ENCODE results near the gene CCR4. TPM values are rescaled to one million over a fixed set of nuclear protein-coding genes. Genes with fewer than 3 reads are reported as not detected.

CCR4 gene
- total RNA-seq, 1 experiment from 2014 or later = not detected

DNA sequence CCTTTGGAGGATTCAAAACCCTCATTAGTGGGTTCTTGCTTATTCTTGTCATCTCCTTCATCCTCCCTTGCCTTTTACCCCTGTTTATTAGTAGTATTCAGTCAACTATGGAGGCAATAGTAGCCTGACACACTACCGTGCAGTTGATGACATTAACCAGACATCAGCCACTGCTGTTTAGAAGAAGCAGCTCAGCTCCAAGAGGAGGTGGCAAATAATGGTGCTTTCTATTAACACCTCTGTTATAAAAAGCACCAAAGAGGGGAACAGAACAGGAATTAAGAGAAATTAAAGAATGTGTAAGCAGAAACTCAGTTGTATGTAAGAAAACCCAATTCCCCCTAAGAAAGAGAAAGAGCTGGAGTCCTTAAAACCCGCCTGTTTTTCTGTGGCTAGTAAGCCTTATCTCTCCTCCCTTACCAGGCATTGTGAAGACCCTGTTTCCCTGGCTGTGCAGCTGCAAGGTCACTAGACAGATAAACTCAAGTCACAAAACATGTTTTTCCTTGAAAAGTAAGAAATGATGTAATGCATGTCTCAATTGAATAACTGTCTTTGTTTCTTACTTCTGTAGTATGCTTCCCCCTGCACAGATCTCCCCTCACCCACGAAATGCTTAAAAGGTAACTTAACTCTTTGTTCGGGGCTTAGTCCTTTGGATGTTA lies 21.2 kb downstream of the CCR4 start:
- Mint-ChIP-seq H3K4me1 (ENCODE audit: insufficient read depth, unreplicated experiment) (no peaks in the 10 kb centered on the region), H3K27ac (ENCODE audit: low read depth, unreplicated experiment) (no peak overlapping the region), H3K9me3 (ENCODE audit: unreplicated experiment) (no peaks in the 10 kb centered on the region), H3K4me3 (ENCODE audit: unreplicated experiment) (no peak overlapping the region), H3K36me3 (ENCODE audit: insufficient read depth, unreplicated experiment) (no peaks in the 10 kb centered on the region), H3K27me3 (ENCODE audit: insufficient read depth, unreplicated experiment) (no peaks in the 10 kb centered on the region)
- TF ChIP-seq, protein P1, sequence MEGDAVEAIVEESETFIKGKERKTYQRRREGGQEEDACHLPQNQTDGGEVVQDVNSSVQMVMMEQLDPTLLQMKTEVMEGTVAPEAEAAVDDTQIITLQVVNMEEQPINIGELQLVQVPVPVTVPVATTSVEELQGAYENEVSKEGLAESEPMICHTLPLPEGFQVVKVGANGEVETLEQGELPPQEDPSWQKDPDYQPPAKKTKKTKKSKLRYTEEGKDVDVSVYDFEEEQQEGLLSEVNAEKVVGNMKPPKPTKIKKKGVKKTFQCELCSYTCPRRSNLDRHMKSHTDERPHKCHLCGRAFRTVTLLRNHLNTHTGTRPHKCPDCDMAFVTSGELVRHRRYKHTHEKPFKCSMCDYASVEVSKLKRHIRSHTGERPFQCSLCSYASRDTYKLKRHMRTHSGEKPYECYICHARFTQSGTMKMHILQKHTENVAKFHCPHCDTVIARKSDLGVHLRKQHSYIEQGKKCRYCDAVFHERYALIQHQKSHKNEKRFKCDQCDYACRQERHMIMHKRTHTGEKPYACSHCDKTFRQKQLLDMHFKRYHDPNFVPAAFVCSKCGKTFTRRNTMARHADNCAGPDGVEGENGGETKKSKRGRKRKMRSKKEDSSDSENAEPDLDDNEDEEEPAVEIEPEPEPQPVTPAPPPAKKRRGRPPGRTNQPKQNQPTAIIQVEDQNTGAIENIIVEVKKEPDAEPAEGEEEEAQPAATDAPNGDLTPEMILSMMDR (IDR thresholded peaks at IDR 0.05; ENCODE audit: unreplicated experiment) = no peak
- POLR2A ChIA-PET = interaction anchor here (0.6 kb wide), 1 partner anchor 1634 kb away, joined by 3 read pairs; no protein-coding TSS in a partner anchor
- DNase-seq (ENCODE audit: unreplicated experiment) = no peak
- intact Hi-C loops (cut with micrococcal nuclease) = no loop called here
- CTCF ChIA-PET = no interaction called here
- no TSS peak for BruUV-seq (replicated peaks)

DNA sequence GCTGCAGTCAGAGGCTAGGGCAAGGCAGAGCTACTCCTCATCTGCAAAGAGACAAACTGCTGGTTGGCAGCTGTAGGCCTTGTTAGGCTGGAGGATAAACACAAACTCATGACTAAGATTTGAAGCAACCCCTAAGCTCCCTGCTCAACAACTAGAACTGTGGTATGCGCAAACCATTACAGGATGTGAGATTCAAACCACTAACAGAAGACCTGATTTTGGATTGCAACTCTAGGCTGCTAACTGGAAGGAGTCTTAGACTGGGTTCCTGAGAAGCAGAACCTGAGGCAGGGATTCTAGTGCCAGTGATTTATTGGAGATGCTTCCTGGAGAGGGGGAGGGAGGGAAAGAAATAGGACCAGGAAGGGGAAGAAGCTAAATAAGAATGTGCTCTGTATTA lies 22.5 kb downstream of the CCR4 start:
- Mint-ChIP-seq H3K9me3 (ENCODE audit: unreplicated experiment) (no peaks in the 10 kb centered on the region), H3K36me3 (ENCODE audit: insufficient read depth, unreplicated experiment) (no peaks in the 10 kb centered on the region), H3K4me3 (ENCODE audit: unreplicated experiment) (no peak overlapping the region), H3K27me3 (ENCODE audit: insufficient read depth, unreplicated experiment) (no peaks in the 10 kb centered on the region), H3K27ac (ENCODE audit: low read depth, unreplicated experiment) (no peak overlapping the region), H3K4me1 (ENCODE audit: insufficient read depth, unreplicated experiment) (no peaks in the 10 kb centered on the region)
- DNase-seq (ENCODE audit: unreplicated experiment) = no peak
- POLR2A ChIA-PET = no interaction called here
- intact Hi-C loops (cut with micrococcal nuclease) = no loop called here
- CTCF ChIA-PET = interaction anchor here (0.6 to 1.8 kb wide), 3 partner anchors 19 to 698 kb away, joined by 3 to 12 read pairs (median 4); no protein-coding TSS in a partner anchor
- no TSS peak for BruUV-seq (replicated peaks)
- TF ChIP-seq, protein P1 (IDR thresholded peaks at IDR 0.05; ENCODE audit: unreplicated experiment) = no peak

DNA sequence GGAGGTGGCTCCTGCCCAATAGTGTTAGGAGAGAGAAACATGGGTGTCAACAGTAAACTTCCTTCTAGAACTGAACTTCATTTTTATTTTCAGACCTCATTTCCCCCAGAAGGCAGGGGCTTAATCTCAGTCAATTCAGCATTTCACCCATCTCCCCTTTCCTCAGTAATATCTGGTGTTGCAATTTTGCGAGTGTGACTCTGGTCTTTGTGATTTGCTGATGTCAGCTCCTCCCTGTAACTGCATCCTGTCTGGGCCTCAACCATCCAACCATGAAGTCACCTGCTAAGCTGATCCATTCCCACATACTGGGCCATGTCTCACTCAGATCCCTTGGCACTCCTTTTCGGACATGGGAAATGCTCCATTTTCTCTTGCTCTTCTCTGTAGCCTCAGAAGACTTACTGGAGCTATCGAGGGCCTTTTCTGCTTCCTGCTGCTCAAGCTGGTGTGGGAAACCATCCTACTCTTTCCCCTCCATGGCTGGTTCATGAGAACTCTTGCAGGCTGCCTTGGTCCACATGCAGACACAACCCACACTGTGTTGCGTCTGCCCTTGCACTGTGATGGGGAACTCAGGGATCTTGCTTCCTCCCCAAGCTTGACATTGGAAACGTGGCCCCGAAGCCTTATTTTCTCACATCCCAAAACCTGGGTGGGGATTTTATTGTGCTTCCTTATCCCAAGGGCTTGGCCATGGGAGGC lies 24.6 kb downstream of the CCR4 start:
- H3K36me3 Mint-ChIP-seq (ENCODE audit: insufficient read depth, unreplicated experiment) = no peaks in the 10 kb centered on the region
- TF ChIP-seq, protein P1 (IDR thresholded peaks at IDR 0.05; ENCODE audit: unreplicated experiment) = no peak
- BruUV-seq (replicated peaks) = no TSS peak
- H3K4me3 Mint-ChIP-seq (ENCODE audit: unreplicated experiment) = no peak overlapping the region
- H3K27me3 Mint-ChIP-seq (ENCODE audit: insufficient read depth, unreplicated experiment) = no peaks in the 10 kb centered on the region
- DNase-seq (ENCODE audit: unreplicated experiment) = no peak
- H3K9me3 Mint-ChIP-seq (ENCODE audit: unreplicated experiment) = no peaks in the 10 kb centered on the region
- ChIA-PET CTCF (interaction anchor here (0.6 to 1.0 kb wide), 4 partner anchors 15 to 680 kb away, joined by 3 read pairs; no protein-coding TSS in a partner anchor), POLR2A (interaction anchor here (1.0 to 1.4 kb wide), 2 partner anchors 10 to 15 kb away, joined by 4 to 6 read pairs; no protein-coding TSS in a partner anchor)
- H3K4me1 Mint-ChIP-seq (ENCODE audit: insufficient read depth, unreplicated experiment) = no peaks in the 10 kb centered on the region
- H3K27ac Mint-ChIP-seq (ENCODE audit: low read depth, unreplicated experiment) = no peak overlapping the region
- intact Hi-C loops (cut with micrococcal nuclease) = no loop called here

DNA sequence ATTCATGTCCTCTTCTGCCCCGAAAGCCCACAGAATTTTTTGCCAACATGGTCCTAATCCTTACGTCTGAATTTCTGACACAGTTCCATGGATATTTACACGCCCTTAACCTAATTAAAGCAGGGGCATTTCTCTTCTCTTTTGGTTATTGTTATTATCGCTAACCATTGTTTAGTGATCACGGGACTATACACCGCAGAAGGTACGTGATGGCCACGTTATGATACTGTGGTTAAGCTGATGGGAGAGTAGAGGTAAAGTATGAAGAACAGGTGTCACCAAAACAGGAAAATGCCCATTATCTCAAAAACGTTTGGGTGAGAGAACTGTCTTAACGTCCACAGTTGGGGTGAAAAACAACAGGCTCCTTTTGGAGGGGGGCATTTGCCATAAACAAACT lies 26.4 kb downstream of the CCR4 start:
- POLR2A ChIA-PET = no interaction called here
- no peak for DNase-seq (ENCODE audit: unreplicated experiment)
- intact Hi-C loops (cut with micrococcal nuclease) = no loop called here
- Mint-ChIP-seq H3K9me3 (ENCODE audit: unreplicated experiment) (peaks cover 1% of the 10 kb centered on the region), H3K4me1 (ENCODE audit: insufficient read depth, unreplicated experiment) (no peaks in the 10 kb centered on the region), H3K4me3 (ENCODE audit: unreplicated experiment) (no peak overlapping the region), H3K36me3 (ENCODE audit: insufficient read depth, unreplicated experiment) (no peaks in the 10 kb centered on the region), H3K27me3 (ENCODE audit: insufficient read depth, unreplicated experiment) (no peaks in the 10 kb centered on the region), H3K27ac (ENCODE audit: low read depth, unreplicated experiment) (no peak overlapping the region)
- BruUV-seq (replicated peaks) = no TSS peak
- CTCF ChIA-PET = no interaction called here
- TF ChIP-seq, protein P1 (IDR thresholded peaks at IDR 0.05; ENCODE audit: unreplicated experiment) = no peak

Measured in MCF 10A (cell line).